Skeletal muscle tissue (tissue), 4 donors: Measurements from ENCODE around the gene PTPRM. TPM values are rescaled to one million over a fixed set of nuclear protein-coding genes. Genes with fewer than 3 reads are reported as not detected.
"Not testable (repeated sequence)": the region's sequence is repeated elsewhere in the genome, so short reads cannot be mapped to it uniquely, and the experiment has no call there.

Experiments
- H3K27ac ChIP-seq: one replicate; pipeline ENCODE4 v1.7.0; 2013; ENCODE audit warnings: mild to moderate bottlenecking, low read depth, low read length, inconsistent platforms
- H3K27me3 ChIP-seq, 3 donors: one replicate each; pipeline ENCODE4 v1.7.0; 2013; ENCODE audit warnings: low read length in 3 of 3; ENCODE audit not compliant: control insufficient read depth in 3 of 3, insufficient read depth in 3 of 3
- H3K36me3 ChIP-seq, 3 donors: one replicate each; pipeline ENCODE4 v1.7.0; 2013; ENCODE audit warnings: low read length in 3 of 3; ENCODE audit not compliant: control insufficient read depth in 3 of 3, insufficient read depth in 3 of 3
- H3K4me1 ChIP-seq, 3 donors: one replicate each; pipeline ENCODE4 v1.7.0; 2013; ENCODE audit warnings: low read length in 3 of 3, mild to moderate bottlenecking in 3 of 3; ENCODE audit not compliant: control insufficient read depth in 3 of 3, insufficient read depth in 3 of 3
- H3K4me3 ChIP-seq, 3 donors: one replicate each; pipeline ENCODE4 v1.7.0; 2013; ENCODE audit warnings: low read length in 3 of 3
- H3K9ac ChIP-seq, 3 donors: one replicate each; pipeline ENCODE4 v1.7.0; 2013; ENCODE audit warnings: low read length in 3 of 3, mild to moderate bottlenecking in 3 of 3, moderate library complexity in 2 of 3, low read depth in 1 of 3
- H3K9me3 ChIP-seq, 3 donors: one replicate each; pipeline ENCODE4 v1.7.0; 2013; ENCODE audit warnings: low read length in 3 of 3; ENCODE audit not compliant: control insufficient read depth in 3 of 3
- total RNA-seq: library from RNA; depleted of rRNA; stranded (reverse); fragments of >200 nt; gene quantifications from one replicate; pipeline ENCODE4 v1.2.3, GENCODE V29; 2014
- donor health status: Osteomylitis.

The PTPRM gene
- total RNA-seq, 1 donor from 2014 or later = 68.9 TPM

DNA sequence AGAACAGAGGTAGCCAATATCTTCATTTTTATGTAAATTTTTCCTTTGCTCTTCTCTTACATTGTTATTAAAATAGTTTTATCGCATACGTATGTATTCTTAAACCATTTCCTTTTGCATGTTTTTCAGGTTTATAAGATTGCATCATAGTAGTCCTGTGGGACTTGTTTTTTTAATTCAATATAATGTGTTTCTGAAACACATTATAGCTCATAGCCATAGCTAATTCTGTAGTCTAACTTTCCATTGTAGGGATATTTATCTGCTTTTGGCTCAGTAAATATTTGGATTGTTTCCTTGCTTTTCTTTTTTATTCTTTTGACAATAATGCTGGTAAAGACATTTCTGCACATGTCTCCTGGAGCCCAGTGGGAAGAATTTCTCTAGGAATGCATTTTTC lies 484.3 kb downstream of the PTPRM start:
- H3K4me1 ChIP-seq = peaks cover 4 to 9% (median 4%) of the 10 kb centered on the region in 3 donors
- H3K36me3 ChIP-seq = no peaks in the 10 kb centered on the region
- peak overlapping the region in 1 of 3 donors; percentile 15 for H3K9ac ChIP-seq
- no peaks in the 10 kb centered on the region for H3K27me3 ChIP-seq
- no peaks in the 10 kb centered on the region for H3K9me3 ChIP-seq
- H3K4me3 ChIP-seq = no peak overlapping the region
- H3K27ac ChIP-seq = no peak overlapping the region

DNA sequence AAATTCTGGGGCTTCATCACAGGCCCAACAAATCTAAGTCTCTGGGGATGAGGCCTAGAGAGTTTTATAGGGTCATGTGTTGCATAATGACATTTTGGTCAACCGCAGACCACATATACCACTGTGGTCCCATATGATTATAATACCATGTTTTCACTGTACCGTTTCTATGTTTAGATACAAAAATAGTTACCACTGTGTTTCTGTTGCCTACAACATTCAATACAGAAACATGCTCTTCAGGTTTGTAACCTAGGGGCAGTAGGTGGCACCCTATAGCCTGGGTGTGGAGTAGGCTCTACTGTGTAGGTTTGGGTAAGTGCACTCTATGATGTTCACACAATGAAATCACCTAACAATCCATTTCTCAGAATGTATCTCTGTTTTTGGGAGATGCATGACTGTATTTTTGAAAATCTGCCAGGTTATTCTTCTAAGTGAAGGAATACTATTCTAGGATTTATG lies 485.2 kb downstream of the PTPRM start:
- H3K4me1 ChIP-seq = peaks cover 4 to 9% (median 4%) of the 10 kb centered on the region in 3 donors
- H3K4me3 ChIP-seq = no peak overlapping the region
- no peak overlapping the region for H3K9ac ChIP-seq
- H3K27ac ChIP-seq = no peak overlapping the region
- H3K27me3 ChIP-seq = no peaks in the 10 kb centered on the region
- H3K36me3 ChIP-seq = no peaks in the 10 kb centered on the region
- no peaks in the 10 kb centered on the region for H3K9me3 ChIP-seq

DNA sequence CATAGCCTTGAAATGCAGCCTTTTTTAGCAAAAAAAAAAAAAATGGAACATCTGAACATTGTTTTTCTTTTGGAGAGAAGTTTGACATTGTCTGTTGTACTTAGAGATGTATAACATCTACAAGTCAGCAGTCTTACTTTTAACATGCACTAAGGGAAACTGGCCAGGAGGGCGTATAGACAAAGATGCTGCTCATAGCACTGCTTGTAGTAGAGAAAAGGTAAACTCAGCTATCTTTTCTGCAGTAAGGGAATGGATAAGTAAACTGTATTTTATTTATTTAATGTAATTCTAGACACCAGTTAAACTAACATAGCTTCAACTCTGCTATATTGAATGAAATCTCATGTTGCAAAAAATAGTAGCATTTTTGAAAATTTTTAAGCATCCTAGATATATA lies 489.6 kb downstream of the PTPRM start:
- Histone ChIP-seq H3K27me3 (no peaks in the 10 kb centered on the region), H3K27ac (no peak overlapping the region), H3K4me3 (no peak overlapping the region), H3K9ac (no peak overlapping the region), H3K9me3 (no peaks in the 10 kb centered on the region), H3K4me1 (peaks cover 0 to 4% (median 3%) of the 10 kb centered on the region in 3 donors), H3K36me3 (no peaks in the 10 kb centered on the region)

DNA sequence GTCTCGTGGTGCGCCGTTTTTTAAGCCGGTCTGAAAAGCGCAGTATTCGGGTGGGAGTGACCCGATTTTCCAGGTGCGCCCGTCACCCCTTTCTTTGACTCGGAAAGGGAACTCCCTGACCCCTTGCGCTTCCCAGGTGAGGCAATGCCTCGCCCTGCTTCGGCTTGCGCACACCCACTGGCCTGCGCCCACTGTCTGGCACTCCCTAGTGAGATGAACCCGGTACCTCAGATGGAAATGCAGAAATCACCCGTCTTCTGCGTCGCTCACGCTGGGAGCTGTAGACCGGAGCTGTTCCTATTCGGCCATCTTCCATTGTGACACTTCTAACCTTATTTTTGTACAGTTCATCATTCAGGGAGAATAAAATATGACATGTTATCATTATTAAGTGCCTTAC lies 496.0 kb downstream of the PTPRM start:
- H3K4me1 ChIP-seq, H3K36me3 ChIP-seq, H3K27me3 ChIP-seq, H3K9me3 ChIP-seq, H3K27ac ChIP-seq, H3K9ac ChIP-seq, H3K4me3 ChIP-seq: not testable (repeated sequence)

- Histone ChIP-seq H3K27ac (no peak overlapping the region), H3K27me3 (no peaks in the 10 kb centered on the region), H3K36me3 (no peaks in the 10 kb centered on the region), H3K4me3 (no peak overlapping the region), H3K9ac (no peak overlapping the region), H3K4me1 (no peaks in the 10 kb centered on the region), H3K9me3 (no peaks in the 10 kb centered on the region)
These were observed 496.6 kb downstream of the PTPRM start for GRCh38 chr18:8063733-8064132.

DNA sequence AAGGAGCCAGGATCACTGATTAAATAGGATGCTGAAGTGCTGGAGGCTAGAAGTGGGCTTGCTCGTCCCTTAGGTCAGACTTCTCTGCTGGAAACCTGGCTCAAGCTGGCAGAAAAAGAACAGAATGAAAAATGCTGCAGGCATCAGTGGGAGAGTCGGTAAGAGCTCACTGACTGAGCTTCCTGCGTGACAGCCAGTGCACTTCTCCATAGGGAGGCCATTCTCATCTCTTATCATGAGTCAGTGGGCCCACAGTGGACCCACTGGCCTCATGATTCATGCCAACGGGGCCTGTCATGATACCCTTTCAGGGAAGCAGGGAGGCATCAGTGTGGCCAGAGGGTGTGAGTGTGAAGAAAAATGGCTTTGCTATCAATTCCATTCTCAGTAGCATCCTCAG lies 498.2 kb downstream of the PTPRM start:
- Histone ChIP-seq H3K4me1 (no peaks in the 10 kb centered on the region), H3K27me3 (no peaks in the 10 kb centered on the region), H3K27ac (no peak overlapping the region), H3K9ac (no peak overlapping the region), H3K9me3 (no peaks in the 10 kb centered on the region), H3K36me3 (peaks cover 0 to 4% (median 0%) of the 10 kb centered on the region in 3 donors), H3K4me3 (no peak overlapping the region)

GRCh38 chr18:8065773-8066172 lies 498.7 kb downstream of the PTPRM start:
- H3K27ac ChIP-seq = no peak overlapping the region
- H3K27me3 ChIP-seq = no peaks in the 10 kb centered on the region
- no peaks in the 10 kb centered on the region for H3K4me1 ChIP-seq
- H3K9ac ChIP-seq = no peak overlapping the region
- H3K9me3 ChIP-seq = no peaks in the 10 kb centered on the region
- no peak overlapping the region for H3K4me3 ChIP-seq
- H3K36me3 ChIP-seq = peaks cover 0 to 5% (median 0%) of the 10 kb centered on the region in 3 donors

GRCh38 chr18:8069708-8070107 lies 502.6 kb downstream of the PTPRM start:
- Histone ChIP-seq H3K4me1 (peaks cover 0 to 2% (median 0%) of the 10 kb centered on the region in 3 donors), H3K4me3 (no peak overlapping the region), H3K9me3 (no peaks in the 10 kb centered on the region), H3K9ac (no peak overlapping the region), H3K36me3 (peaks cover 0 to 5% (median 0%) of the 10 kb centered on the region in 3 donors), H3K27me3 (no peaks in the 10 kb centered on the region), H3K27ac (no peak overlapping the region)

GRCh38 chr18:8073167-8073566 lies 506.1 kb downstream of the PTPRM start:
- no peak overlapping the region for H3K9ac ChIP-seq
- no peaks in the 10 kb centered on the region for H3K9me3 ChIP-seq
- peaks cover 0 to 2% (median 0%) of the 10 kb centered on the region in 3 donors for H3K4me1 ChIP-seq
- no peak overlapping the region for H3K27ac ChIP-seq
- H3K36me3 ChIP-seq = peaks cover 0 to 5% (median 0%) of the 10 kb centered on the region in 3 donors
- H3K27me3 ChIP-seq = no peaks in the 10 kb centered on the region
- H3K4me3 ChIP-seq = no peak overlapping the region

DNA sequence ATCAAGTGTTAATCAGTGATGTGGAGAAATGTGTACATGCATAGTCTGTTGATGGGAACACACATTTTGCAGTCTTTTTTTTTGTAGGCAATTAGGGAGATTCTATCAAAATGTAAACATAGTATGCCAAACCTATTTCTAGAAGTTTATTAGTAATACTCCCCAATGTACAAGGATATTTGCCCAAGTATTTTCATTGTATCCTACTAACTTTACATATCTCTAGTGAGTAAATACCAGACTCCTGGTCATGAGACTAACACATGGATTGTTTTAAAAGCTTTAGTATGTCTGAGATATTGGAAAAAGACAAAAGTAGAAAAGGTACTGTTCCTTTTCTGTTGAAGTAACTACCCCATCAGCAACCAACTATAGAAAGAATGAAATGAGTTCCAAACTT lies 513.0 kb downstream of the PTPRM start:
- Histone ChIP-seq H3K9ac (no peak overlapping the region), H3K27me3 (no peaks in the 10 kb centered on the region), H3K9me3 (no peaks in the 10 kb centered on the region), H3K36me3 (peaks cover 0 to 6% (median 0%) of the 10 kb centered on the region in 3 donors), H3K4me3 (no peak overlapping the region), H3K27ac (no peak overlapping the region), H3K4me1 (no peaks in the 10 kb centered on the region)

GRCh38 chr18:8081267-8081666 lies 514.2 kb downstream of the PTPRM start:
- Histone ChIP-seq H3K27me3 (no peaks in the 10 kb centered on the region), H3K4me1 (no peaks in the 10 kb centered on the region), H3K9me3 (no peaks in the 10 kb centered on the region), H3K36me3 (peaks cover 0 to 13% (median 3%) of the 10 kb centered on the region in 3 donors), H3K4me3 (no peak overlapping the region), H3K27ac (no peak overlapping the region), H3K9ac (no peak overlapping the region)
